HG02973 (cell line): ENCODE results near the gene NBL1.

Source experiments
- ATAC-seq: cut with Tn5 transposase; IDR thresholded peaks from one replicate; pipeline ENCODE4 v1.9.1; 2021; ENCODE audit warnings: moderate library complexity; ENCODE audit not compliant: unreplicated experiment

The NBL1 gene

DNA sequence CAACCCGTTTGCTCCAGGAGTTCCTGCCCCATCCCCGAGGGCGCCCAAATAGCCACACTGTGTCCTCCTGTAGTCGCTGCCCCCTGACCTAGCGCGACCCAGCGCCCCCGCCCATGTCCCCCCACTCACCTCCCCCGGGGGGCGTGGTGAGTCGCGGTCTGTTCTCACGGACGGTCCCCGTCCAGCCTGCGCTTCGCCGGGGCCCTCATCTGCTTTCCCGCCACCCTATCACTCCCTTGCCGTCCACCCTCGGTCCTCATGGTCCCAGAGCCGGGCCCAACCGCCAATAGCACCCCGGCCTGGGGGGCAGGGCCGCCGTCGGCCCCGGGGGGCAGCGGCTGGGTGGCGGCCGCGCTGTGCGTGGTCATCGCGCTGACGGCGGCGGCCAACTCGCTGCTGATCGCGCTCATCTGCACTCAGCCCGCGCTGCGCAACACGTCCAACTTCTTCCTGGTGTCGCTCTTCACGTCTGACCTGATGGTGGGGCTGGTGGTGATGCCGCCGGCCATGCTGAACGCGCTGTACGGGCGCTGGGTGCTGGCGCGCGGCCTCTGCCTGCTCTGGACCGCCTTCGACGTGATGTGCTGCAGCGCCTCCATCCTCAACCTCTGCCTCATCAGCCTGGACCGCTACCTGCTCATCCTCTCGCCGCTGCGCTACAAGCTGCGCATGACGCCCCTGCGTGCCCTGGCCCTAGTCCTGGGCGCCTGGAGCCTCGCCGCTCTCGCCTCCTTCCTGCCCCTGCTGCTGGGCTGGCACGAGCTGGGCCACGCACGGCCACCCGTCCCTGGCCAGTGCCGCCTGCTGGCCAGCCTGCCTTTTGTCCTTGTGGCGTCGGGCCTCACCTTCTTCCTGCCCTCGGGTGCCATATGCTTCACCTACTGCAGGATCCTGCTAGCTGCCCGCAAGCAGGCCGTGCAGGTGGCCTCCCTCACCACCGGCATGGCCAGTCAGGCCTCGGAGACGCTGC is 21.7 kb downstream of the NBL1 start:
- ATAC-seq, result no peak

DNA sequence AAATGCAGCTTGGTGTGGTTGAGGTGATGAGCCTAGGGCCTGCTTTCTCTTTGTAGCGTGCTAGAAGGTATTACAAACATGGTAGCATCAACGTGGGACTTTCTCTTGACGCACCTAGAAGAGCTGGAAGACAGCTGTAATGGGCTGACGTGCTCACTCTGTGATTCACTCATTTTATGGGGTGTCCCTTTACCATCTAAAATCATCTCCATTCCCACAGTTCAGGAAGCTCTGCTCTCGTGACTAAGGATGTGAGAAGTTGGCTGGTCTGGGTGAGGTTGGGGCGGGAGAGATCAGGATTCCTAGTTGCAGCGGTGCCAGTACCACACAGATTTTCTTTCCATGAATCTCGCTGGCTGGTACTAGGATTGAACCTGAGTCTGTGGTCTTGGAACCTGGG is 24.8 kb downstream of the NBL1 start:
- no peak for ATAC-seq

DNA sequence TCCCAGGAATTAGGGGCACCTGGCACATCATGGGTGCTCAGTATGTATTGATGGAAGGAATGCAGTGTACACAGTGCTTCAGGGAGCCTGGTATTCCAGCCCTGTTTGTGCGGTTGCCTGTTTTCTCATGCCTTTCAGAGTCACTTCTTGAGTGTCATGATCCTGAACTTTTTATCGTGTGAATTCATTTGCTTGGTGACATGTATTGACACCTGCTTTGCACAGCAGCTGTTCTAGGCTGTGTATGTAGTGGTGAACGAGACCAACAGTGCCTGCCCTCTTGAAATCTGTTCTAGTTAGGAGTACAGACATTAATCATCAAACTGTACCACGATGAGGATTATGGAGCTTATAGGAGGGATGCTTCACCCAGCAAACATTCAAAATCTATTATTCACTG is 26.7 kb downstream of the NBL1 start:
- no peak for ATAC-seq

DNA sequence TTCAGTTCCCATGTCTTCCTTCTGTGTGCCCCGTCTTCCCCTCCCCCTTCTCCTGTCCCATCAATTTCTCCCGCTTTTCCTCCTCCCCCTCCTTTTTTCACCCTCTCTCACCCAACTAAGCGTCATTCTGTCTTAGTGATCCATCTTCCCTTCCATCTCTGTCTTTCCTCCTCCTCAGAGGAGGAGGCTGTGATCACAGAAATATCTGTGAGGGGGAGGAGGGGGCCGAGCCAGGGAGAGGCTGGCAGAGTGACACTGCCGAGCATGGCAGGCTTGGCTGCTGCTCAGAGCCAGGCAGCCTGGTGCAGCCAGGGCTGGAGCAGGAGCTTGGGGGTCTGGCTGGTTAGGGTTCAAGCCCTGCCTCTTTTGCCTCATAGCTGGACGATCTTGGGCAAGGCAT is 28.1 kb downstream of the NBL1 start:
- ATAC-seq, result no peak

DNA sequence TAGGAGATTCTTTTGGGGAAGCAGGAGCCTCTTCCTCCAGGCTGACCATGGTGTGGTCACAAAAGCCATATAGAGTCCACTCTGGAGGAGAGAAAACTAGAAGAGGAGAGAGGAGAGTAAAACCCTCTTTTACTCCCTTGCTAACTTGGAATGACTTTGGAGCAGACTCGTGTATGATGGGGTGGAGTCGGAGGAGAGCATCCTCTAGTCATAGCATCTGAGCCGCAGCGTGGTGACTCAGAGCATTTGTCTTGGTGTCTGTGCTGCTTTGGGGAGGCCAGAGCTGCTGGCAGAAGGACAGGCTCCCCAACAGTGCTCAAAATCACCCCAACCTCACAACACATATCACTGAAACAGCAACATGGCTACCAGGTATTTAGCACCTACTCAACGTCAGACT is 31.7 kb downstream of the NBL1 start:
- ATAC-seq, result no peak

DNA sequence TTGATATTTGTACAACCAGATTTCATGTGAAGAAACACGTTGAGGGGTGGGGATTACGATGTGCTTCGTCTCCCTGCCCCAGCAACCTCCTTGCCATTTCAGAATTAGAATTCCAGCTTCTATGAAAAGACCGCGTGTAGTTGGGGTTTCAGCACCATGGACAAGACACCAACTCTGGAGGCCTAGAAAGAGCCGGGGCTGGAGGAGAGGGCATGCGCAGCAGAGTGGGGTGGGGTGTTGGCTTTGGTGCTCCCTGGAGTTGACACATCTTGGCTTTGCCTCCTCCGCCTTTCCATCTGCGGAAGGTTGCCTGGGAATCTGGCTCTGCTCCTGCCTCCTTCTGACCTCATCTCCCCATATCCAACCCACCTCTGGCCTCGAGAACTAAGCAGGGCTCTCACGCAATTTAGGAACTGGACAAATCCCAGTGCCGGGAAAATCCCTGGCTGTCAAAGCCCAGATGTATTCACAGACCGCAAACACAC is 32.4 kb downstream of the NBL1 start:
- ATAC-seq, result no peak

DNA sequence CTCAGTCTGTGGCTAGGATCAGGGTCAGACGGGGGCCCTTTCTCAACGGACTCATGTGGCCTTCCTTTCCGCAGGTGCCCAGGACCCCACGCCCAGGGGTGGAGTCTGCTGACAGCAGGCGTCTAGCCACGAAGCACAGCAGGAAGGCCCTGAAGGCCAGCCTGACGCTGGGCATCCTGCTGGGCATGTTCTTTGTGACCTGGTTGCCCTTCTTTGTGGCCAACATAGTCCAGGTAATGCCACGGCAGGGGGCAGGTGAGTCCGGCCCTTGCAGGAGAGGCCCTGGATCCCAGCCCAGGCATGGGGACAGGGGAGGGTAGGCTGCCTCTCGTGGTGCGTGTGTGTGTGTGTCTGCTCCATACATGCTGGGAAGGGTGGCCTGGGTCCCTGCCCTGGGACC is 34.4 kb downstream of the NBL1 start:
- ATAC-seq, result no peak

DNA sequence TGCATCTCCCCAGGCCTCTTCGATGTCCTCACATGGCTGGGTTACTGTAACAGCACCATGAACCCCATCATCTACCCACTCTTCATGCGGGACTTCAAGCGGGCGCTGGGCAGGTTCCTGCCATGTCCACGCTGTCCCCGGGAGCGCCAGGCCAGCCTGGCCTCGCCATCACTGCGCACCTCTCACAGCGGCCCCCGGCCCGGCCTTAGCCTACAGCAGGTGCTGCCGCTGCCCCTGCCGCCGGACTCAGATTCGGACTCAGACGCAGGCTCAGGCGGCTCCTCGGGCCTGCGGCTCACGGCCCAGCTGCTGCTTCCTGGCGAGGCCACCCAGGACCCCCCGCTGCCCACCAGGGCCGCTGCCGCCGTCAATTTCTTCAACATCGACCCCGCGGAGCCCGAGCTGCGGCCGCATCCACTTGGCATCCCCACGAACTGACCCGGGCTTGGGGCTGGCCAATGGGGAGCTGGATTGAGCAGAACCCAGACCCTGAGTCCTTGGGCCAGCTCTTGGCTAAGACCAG is 34.9 kb downstream of the NBL1 start:
- ATAC-seq, result no peak

DNA sequence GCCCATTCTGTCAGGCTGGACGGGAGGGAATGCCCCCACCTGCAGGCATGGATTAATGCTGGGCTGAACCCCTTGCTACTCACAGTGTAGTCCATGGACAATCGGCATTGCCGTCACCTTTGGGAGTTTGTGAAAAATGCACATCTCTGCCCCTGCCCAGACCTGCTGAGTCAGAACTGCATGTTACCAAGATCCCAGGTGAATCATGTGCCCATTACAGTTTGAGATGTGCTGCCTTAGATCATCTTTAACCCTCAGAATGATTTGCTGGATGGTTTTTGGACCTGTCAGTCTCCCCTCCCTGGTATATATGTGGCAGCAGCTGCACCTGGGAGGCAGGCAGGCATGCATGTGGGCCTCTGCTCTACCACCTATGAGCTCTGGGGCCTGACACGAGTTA is 35.6 kb downstream of the NBL1 start:
- no peak for ATAC-seq

DNA sequence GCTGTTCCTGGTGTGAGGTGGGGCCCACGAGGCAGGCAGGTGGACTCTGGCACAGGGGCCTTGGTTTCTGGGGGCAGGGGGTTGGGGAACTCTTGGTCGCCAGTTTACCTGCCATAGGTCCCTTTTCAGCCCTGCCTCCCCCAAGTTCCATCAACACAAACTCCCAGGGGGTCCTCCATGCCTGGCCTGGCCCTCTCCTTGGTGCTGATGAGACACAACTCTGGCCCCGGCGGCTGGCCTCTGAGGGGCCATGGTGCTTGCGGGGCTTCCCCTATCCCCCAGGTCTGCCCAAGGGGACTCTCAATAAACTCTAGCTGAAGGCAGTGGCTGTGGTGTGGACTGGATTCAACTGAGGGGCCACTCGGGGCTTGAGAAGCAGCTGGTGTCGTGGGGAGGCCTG is 36.5 kb downstream of the NBL1 start:
- ATAC-seq, result no peak

DNA sequence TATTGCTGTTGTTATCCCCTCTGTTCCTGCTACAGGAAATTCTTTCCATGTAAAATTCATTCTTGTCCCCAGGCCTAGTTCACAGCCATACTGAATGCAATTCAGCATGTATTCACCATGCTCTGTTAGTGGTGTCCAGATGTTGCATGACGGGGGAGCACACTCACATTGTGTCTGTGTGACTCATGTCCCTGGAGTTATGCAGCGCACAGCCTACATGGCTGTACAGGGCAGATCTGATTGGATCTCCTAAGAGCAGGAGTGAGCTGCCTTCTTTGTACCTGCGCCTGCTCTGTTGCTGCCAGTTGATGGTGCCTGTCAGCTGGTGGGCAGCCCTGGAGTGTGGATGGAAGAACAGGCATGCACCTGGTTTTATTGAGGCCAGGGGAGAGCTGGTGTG is 38.1 kb downstream of the NBL1 start:
- no peak for ATAC-seq

DNA sequence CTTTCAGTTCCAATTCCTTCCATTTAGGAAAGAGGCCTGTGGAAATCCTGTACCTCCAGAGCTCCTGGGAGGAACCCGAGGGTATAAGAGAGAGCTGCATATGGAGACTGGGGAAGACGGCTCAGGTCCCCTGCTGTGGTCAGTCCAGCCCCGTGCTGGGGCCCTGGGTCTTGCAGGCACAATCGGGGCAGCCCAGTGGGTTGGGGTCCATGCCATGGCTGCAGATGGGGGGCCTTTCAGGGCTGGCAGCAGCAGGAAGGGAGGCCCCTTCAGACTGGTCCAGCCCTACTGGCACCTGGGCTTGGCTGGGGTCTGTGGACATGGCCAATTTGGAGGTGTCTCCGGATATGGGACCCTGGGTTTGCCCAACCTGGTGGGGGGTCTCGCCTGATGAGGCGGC is 38.8 kb downstream of the NBL1 start:
- no peak for ATAC-seq

DNA sequence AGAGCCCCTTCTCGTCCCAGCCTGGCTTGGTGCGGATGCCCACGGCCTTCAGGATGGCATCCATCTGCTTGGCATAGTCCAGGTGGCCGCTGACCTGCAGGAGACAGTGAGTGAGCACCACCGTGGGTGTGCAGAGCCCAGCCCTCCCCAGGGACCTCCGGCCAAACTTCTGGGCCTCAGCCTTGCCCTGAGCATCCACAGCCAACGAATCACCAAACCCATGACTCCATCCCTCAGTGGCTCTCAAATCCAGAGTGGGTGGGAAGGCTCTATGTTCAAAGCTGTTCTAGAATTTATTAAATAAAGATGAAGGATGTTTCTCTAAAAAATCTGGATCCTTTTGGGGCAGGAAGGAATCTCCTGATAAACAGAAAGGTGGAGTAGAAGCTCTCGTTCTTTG is 39.2 kb downstream of the NBL1 start:
- ATAC-seq, result no peak

DNA sequence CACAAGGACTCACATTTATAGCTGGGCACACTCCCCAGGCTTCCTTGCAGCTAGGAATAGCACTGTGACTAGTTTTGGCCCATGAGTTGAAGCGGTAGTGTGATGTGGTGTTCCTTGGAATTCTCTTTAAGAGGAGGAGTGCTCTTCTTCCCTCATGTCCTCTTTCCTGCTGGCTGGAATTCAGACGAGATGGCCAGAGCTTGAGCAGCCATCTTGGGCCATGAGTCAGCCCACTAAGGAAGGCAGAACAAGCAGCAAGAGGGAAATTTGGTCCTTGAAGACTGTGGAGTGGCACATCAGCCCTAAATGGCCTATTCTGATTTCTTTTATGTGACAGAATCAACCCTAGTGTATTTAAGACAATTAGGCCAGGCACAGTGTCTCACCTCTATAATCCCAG is 40.6 kb downstream of the NBL1 start:
- no peak for ATAC-seq

DNA sequence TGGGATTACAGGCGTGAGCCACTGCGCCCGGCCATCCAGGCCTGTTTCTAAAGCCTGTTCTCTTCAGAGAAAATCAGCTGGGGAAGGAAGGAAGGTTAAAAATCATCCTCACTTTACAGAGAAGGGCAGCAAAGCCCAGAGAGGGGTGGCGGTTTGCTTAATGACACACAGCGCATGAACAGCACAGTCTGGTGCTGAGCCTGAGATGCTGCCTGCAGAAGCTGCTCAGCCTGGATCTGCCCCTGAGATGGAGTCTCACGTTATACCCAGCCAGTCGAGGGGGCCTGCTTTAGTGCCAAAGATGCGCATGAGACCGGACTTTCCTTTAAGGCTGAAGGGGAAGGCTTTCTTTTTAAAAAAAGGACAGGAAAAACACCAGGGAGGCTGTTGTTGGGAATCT is 41.9 kb downstream of the NBL1 start:
- no peak for ATAC-seq

DNA sequence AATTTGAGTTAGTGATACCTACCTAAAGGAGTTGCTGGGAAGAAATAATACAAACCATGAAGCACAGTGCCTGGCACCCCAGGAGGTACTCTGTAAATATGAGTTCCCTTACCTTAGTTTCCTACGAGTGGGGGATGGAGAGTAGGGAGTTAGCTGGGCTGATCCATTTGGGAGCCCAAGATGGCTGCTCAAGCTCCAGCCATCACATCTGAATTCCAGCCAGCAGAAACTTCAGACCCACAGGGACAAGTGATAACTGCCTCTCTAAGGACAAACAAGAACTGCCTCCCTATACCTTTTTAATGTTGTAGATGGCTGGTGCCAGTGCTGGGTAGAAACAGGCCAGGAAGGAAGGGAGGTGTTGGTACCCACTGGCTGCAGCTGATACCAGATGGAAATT is 43.3 kb downstream of the NBL1 start:
- no peak for ATAC-seq

DNA sequence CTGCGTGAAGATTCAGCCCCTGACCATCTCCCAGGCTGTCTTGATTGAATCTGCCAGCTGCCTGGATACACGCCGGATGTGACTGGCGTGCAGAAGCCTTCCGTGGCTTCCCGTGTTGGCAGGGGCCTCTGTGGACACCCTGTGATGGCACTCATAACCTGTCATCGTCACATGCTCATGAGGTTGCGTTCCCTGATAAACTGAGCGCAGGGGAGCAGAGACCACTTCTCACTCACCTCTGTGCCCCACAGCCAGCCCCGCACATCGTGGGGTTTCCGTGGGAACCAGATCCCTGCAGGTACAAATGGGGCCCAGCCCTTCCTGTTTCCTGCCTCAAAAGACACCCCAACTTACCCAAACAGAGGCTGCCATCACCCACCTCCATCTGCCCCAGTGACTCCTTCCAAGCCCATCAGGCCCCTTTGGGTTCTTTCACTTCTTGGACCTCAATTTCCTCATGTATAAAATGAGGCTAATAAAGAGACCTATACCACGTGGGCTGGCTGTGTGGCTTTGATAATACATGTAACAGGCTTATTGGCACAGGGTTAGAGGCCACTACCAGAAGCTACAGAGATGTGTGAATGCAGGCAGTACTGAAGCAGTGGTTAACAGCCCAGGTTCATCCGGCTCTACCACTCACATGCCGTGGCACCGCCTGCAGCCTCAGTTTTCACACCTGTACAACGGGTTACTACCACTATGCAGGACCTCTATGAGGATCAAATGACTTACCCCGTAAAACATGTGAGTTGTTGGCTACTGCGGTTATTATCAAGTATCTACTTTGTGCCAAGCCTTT is 44.1 kb downstream of the NBL1 start:
- no peak for ATAC-seq

DNA sequence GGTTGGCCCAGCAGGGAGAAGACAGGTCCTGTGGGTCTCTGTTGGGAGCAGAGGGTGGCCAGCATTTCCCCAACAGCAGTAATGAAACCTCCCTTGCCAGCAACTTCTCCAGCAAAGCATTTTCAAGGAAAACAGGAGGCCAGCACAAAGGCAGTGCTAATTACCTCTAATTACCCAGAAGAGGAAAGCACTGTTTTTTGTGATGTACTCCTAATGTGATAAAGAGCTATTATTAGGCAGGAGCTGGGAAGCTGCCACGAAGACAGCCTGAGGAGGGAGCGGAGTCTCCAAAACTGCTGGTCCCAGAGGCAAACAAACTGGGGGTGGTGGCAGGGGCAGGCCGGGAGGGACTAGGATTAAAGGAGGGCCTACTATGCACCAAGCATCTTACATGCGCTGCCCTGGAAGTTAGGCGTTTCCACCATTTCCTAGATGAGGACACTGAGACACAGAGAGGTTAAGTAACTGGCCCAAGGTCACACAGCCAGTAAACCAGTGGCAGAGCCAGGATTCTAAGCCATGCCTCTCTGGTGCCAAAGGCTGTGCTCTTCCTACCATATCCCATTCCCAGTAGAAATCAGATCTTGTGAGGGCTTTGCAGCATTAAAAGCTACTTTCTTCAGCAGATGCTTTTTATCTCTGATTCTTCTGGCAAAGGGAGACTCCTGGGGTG is 45.1 kb downstream of the NBL1 start:
- ATAC-seq, result no peak

DNA sequence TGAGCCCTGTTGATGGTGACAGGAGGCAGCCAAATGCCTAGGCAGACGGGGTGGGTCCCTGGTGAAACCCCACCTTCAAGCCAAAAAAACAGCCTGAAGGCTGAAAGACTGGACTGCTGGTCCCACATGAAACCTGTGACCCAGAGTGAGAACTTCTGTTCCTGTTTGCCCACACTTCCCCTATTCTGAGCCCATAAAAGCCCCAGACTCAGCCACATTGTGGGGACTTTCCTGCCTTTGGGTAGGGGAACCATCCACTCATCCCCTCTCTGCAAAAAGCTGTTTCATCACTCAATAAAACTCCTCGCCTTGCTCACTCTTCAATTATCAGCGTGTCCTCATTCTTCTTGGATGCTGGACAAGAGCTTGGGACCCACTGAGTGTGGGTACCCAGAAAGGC is 45.7 kb downstream of the NBL1 start:
- no peak for ATAC-seq

DNA sequence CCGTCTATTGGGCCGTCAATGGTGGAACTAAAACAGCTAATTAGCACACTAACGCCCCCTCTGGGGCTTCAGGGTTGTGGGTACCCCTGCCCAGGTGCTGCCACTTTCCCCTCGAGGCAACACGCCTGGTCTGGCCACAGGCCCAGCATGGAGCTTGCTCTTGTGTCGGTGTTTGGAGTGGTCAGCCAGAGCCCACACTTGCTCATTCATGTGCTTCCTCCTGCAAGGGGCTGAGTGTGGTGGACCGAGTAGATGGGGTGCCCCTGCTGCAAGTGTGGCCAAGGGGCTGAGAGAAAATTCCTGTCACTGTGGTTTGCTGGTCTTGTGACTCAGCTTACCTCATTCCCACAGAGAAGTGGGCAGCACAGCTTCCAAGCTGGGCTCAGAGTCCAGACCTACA is 46.2 kb downstream of the NBL1 start:
- ATAC-seq, result no peak

DNA sequence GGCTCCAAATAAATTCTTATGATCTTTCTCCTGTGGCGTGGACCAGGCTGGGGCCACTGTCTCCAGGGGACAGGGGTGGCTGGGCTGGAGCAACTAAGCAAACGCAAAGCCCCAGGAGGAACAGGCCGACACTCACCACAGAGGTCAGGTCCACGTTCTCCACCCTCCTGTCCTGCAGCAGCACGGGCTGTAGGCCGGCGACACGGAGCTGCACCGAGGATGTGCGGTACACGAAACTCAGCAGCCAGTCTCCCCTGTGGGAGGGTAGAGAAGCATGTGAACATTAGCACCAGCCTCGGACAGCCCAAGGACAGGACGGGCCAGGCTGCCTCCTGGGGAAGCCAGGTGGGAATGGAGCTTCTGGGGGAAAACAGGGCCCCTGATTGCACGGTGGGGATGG is 50.2 kb downstream of the NBL1 start:
- ATAC-seq, result no peak
